GM19463 (cell line): ENCODE data around the gene GNE.
"Not testable (repeated sequence)": the region's sequence is repeated elsewhere in the genome, so short reads cannot be mapped to it uniquely, and the experiment has no call there.

Experiments used
- ATAC-seq: cut with Tn5 transposase; IDR thresholded peaks from one replicate; pipeline ENCODE4 v1.9.1; 2021; ENCODE audit warnings: mild to moderate bottlenecking, moderate library complexity; ENCODE audit not compliant: unreplicated experiment

GNE gene

GRCh38 chr9:36258208-36258995 is at the start of gene GNE:
Gene GNE, minus strand, starts transcription at chr9:36258448. Its CDS starts 9,093 bp downstream, at chr9:36249355.
- peak; percentile 90 for ATAC-seq

DNA sequence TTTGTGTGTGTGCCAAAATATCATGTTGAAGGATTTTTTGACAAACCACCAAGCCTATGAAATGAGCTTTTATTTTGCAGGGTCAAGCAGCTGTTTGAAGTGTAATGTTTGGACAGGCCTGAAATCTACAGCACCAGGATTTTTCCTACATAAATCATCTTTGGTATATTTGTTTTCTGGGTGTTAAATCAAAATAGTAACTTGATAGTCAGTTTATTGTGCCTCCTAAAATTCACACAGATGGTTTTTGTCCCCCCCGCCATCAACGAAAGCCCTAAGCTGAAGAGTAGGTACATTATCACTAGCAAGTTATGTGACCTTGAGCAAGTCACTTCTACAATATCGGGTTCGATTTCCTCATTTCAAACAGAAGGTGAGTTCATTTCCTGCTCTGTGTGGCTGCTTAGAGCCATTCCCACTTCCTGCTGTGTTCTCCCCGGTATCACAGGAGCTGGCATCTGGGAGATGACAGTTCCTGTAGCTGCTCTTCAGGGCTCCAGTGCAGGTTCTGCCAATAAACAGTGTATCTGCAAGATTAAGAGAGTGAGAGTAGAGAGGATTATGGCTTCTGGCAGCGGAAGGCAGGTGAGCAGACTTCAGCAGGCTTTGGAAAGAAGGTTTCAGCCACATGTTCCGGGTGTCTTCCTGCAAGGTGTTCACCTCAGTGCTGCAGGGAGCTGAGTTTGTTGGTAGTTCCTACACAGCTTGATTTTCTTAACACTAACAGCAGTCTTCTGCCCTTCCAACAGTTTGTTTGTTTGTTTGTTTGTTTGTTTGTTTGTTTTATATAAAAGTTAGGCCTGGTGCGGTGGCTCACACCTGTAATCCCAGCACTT is 48.4 kb upstream of the GNE start:
- no peak for ATAC-seq

- ATAC-seq: not testable (repeated sequence)
These were observed 46.1 kb upstream of the GNE start for GRCh38 chr9:36304366-36304765.

DNA sequence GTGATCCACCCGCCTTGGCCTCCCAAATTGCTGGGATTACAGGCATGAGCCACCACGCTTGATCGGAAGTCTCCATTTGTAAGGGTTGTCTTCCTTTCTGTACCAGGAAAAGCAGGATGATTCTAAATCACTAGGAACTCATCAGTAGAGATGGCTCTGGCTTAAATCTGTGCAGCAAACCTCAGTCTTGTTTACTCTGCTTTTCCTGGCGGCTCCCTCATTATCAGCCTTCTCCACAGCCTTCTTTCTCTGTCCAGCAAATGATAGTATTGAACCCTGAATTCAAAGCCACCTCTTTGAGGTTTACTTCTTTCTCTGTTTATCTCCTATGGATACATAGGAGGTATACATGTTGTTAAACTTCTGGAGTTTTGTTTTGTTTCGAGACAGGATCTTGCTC is 43.0 kb upstream of the GNE start:
- ATAC-seq: no peak

GRCh38 chr9:36298566-36298965 is 40.3 kb upstream of the GNE start:
- ATAC-seq: no peak

DNA sequence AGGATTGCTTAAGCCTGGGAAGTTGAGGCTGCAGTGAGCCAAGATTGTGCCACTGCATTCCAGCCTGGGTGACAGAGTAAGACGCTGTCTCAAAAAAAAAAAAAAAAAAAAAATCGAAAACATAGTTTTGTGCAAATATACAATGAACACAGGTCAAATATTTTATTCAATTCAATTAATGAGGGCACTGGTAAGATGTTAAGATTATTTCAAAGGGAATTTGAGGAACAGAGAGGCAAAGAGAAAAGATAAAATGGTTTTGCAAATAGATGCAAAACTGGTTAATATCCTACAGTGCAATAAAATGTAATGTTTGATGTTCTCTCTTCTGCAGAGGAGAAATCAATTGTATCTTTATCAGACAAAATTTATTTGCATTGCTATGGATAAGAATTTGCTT is 39.5 kb upstream of the GNE start:
- ATAC-seq: no peak

DNA sequence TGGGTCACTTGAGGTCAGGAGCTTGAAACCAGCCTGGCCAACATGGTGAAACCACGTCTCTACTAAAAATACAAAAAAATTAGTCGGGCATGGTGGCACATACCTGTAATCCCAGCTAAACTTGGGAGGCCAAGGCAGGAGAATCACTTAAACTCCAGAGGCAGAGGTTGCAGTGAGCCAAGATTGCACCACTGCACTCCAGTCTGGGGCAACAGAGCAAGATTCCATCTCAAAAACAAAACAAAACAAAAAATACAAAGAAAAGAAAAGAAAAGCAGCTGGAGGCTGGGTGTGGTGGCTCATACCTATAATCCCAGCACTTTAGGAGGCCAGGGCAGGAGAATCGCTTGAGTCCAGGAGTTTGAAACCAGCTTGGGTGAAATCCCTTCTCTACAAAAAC is 36.7 kb upstream of the GNE start:
- ATAC-seq: not testable (repeated sequence)

GRCh38 chr9:36293918-36294317 is 35.7 kb upstream of the GNE start:
- ATAC-seq: no peak

DNA sequence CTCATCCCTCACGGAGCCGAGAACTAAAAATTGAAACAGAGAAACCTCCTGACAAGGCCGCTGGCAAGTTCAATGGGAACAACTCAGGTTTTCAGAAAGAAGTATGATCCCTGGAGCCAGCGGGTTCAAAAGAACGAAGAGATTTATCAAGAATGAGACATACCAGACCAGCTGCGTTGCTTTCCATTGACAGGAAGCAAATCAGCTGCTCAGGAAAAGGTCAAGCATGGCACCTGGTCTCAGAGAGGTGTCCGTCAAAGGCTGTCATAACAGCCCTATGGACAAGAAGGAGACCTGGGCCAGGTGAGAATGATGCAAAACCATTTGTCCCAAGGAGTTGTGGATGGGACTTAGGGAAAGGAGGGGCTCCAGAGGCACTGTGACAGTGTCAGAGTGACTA is 34.9 kb upstream of the GNE start:
- ATAC-seq: no peak

DNA sequence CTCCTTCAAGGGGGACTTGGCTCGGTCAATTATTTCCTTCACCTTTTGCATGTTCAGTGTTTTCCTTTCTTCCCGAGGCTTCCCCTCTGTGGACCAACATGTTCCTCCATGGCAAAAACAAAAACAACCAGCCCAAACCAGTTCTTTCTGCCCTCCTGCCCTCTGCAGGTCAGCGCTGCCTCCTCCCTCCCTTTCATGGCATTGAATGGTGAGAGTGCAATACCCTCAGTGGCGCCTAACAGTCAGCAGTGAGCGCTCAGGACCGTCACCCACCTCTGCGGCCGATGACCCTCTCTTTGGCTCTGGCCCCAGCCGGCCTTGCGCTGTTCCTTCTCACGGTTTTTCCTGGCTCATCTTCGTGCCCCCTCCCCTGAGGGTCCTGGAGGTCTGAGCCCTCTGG is 34.4 kb upstream of the GNE start:
- ATAC-seq: no peak

DNA sequence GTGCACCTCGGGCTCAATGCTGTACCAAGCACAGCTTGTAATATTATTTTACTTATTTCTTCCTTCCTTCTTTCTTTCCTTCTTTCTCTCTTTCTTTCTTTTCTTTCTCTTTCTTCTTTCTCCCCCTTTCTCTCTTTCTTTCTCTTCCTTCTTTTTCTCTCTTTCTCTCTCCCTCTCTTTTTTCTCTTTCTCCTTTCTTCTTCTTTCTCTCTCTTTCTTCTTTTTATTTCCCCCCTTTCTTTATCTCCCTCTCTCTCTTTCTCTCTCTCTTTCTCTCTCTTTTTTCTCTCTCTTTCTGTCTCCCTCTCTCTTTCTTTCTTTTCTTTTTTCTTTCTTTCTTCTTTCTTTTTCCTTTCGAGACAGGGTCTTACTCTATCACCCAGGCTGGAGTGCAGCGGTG is 32.7 kb upstream of the GNE start:
- ATAC-seq: no peak

GRCh38 chr9:36289836-36290435 is 31.7 kb upstream of the GNE start:
- no peak for ATAC-seq

- no peak for ATAC-seq
These were observed 29.8 kb upstream of the GNE start for GRCh38 chr9:36288070-36288469.

DNA sequence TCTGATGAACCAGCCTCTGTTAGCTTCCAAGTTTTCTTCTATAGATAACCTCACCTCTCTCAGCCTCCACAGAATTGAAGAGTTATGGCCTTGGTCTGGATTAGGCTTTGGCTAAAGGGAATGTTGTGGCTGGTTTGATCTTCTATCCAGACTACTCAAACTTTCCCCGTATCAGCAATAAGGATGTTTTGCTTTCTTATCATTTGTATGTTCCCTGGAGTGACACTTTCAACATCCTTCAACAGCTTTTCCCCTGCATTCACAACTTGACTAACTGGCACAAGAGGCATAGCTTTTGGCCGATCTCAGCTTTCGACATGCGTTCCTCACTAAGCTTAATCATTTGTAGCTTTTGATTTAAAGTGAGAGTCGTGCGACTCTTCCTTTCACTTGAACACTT is 28.1 kb upstream of the GNE start:
- no peak for ATAC-seq

DNA sequence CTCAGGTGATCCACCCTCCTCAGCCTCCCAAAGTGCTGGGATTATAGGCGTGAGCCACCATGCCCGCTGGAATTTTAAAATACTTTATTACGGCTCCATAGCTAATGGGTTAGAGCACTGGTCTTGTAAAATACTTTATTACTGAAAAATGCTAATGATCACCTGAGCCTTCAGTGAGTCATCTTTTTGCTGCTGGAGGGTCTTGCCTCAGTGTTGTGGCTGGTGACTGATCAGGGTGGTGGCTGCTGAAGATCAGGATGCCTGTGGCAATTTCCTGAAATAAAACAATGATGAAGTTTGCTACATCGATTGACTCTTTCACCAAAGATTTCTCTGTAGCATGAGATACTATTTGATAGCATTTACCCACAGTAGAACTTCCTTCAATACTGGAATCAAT is 26.0 kb upstream of the GNE start:
- no peak for ATAC-seq

DNA sequence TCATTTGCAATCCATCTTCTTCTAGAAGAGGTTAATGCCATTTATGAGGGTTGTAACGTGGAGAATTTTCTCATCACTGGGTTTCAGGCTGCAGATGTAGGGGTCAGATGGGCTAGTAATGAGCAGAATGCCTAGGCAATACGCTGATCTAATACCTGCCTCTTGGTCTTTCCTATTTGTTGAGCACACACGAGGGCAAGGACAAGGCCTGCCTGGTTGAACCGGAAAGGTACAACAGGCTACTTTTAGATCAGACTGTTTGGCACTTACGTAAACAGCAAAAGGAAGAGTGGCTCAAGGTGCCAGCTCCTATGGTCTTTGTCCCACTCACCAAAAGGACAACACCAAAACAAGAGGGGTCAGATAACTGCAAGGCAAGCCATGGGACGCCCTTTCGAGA is 24.0 kb upstream of the GNE start:
- no peak for ATAC-seq

DNA sequence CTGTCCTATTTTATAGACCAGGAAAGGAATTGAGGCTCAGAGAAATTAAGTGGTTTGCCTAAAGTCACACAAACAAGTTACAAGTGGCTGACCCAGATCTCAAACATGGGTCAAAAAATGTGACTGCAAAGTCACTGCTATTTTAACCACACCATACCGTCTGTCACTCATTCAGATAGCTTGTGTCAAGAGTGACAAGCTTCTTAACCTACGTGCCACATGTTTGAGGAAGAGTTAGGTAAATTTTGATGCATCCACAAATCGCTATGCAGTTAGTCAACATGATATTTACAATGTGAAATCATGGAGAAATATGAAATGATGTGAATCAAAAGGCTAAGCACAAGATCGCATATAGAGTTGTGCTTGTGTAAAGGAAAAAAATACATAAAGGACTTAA is 22.7 kb upstream of the GNE start:
- no peak for ATAC-seq

- ATAC-seq: no peak
These were observed 20.0 kb upstream of the GNE start for GRCh38 chr9:36278243-36278642.

DNA sequence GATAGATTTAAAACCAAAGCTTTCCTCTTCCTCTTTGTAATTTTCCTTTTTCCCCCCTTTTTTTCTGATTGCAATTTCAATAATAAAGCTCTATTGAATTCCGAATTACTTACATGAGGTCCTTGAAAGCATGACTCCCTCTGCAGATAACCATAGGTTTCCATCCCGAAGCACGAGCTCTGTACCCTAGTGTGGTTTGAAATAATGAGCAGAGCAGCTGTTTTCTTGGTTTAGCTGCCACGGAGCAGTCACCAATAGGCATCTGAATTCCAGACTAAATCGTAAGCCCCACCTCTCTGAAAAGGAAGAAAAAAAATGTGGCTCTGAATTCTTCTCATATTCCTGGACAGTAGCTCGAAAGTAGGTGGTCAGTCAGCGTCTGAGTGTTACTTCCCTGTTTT is 18.5 kb upstream of the GNE start:
- ATAC-seq: no peak

DNA sequence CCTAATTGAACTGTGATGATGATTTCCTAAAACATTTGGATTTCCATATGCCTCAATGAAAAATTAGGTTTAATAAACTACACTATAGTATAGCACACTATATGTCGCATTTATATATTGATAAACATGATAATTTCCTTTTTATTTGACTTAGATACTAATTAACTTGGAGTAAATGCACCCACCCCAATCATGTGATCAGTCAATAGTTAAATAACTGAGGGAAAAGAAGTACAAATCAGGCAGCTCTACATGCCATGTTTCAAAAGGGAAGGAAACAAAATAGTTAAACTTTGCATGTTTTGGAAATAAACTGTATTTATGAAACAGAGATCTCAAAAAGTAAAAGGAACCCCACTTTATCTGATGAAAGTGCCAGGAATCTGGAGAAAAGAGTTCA is 18.0 kb upstream of the GNE start:
- no peak for ATAC-seq

DNA sequence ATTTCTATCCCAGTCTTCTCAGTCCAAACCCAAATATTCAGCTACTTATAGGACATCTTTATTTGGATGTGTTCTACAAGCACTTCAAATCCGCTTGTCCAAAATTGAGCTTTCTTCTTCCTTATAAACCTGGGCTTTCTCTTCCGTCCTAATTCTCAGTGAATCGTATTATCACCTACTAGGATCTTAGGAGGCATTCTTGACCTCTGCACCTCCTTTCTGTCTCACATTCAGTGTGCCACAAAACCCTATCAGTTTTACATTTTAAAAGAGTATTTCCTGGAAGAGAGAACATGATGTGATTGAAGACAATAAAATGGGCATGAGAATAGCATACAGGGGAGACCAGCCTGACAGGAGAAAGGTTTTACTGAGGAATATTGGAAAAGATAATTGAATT is 16.8 kb upstream of the GNE start:
- ATAC-seq: no peak

GRCh38 chr9:36273354-36273753 is 15.1 kb upstream of the GNE start:
- ATAC-seq: not testable (repeated sequence)
